Spinal cord (tissue), 10 donors: ENCODE results near the gene TRAF7. TPM values are rescaled to one million over a fixed set of nuclear protein-coding genes. Genes with fewer than 3 reads are reported as not detected.

Experiments
- DNase-seq, 6 donors: peaks; one replicate each; pipeline versions ENCODE4 v3.0.0 to v3.0.0-alpha.2; 2013 to 2015; ENCODE audit warnings: low spot score in 6 of 6, low read depth in 4 of 6
- H3K27ac ChIP-seq: one replicate; pipeline ENCODE4 v1.5.1; 2013; ENCODE audit warnings: low read depth, low read length, control low read depth
- H3K27me3 ChIP-seq: one replicate; pipeline ENCODE4 v1.6.1; 2013; ENCODE audit warnings: low read length; ENCODE audit not compliant: control insufficient read depth, insufficient read depth
- H3K36me3 ChIP-seq: one replicate; pipeline ENCODE4 v1.6.1; 2013; ENCODE audit warnings: low read length; ENCODE audit not compliant: control insufficient read depth, insufficient read depth
- H3K4me1 ChIP-seq: one replicate; pipeline ENCODE4 v1.6.1; 2013; ENCODE audit warnings: low read length; ENCODE audit not compliant: control insufficient read depth, insufficient read depth
- H3K4me3 ChIP-seq: one replicate; pipeline ENCODE4 v1.5.1; 2013; ENCODE audit warnings: low read depth, low read length, control low read depth
- H3K9me3 ChIP-seq: one replicate; pipeline ENCODE4 v1.6.1; 2013; ENCODE audit warnings: low read length; ENCODE audit not compliant: control insufficient read depth, insufficient read depth
- WGBS: methylation state at CpG from one replicate; pipeline ENCODE4 v1.1.5; 2013; ENCODE audit warnings: missing lambda C conversion rate; ENCODE audit not compliant: insufficient coverage; 5-methylcytosine and 5-hydroxymethylcytosine counted together
- polyA plus RNA-seq, 2 donors: library from polyadenylated mRNA; unstranded; fragments of 120-200 nt; gene quantifications; one replicate each; pipeline ENCODE4 v1.2.1, GENCODE V29; 2013; ENCODE audit not compliant: insufficient read length in 2 of 2
- total RNA-seq, 2 donors: library from RNA; depleted of rRNA in 1 of 2; stranded (reverse); fragments of 120-200 nt in 1 of 2; fragments of >200 nt in 1 of 2; gene quantifications; one replicate each; pipeline versions ENCODE4 v1.2.3 to v1.2.4, GENCODE V29; 2013 to 2014
- donor health status: healthy.

Gene TRAF7
- total and polyA plus RNA-seq, 4 donors, result 20.4 to 62.6 (median 51.4) TPM

DNA sequence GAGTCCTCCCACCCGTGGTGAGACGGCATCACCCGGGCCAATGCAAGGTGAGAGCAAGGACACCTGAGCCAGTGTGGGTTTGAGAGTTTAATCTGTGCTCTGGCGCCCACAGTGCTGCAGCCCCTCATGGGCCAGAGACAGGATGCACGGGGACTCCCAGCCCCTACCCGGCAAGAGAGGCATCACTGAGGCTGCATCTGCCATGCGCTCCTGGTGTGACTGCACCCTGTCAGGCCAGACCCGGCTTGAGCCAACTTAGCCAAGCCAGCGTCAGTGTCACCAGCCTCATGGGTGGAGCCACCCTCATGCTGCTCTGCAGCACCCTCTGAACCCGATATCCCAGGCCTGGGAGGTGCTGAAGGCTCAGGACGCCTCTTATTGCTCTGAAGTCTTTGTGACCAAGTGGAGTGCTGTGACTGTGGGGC is 56.4 kb downstream of the TRAF7 start:
- Histone ChIP-seq H3K4me3 (no peak overlapping the region), H3K27ac (no peak overlapping the region)
- 84% methylated on average over 8 of the region's 11 CpGs for whole genome bisulfite sequencing

GRCh38 chr16:2212362-2213324 is 57.1 kb downstream of the TRAF7 start:
- Histone ChIP-seq H3K36me3 (peaks cover 57% of the 10 kb centered on the region), H3K27me3 (no peaks in the 10 kb centered on the region), H3K27ac (no peak overlapping the region), H3K4me1 (peaks cover 40% of the 10 kb centered on the region), H3K4me3 (peak overlapping the region; percentile 44), H3K9me3 (no peaks in the 10 kb centered on the region)
- DNase-seq, result no peak
- WGBS, result 80% methylated on average over 18 of the region's 19 CpGs

More for the DNA sequence above, 56.4 kb downstream of the TRAF7 start:
- Histone ChIP-seq H3K27me3 (no peaks in the 10 kb centered on the region), H3K36me3 (peaks cover 64% of the 10 kb centered on the region), H3K9me3 (no peaks in the 10 kb centered on the region), H3K4me1 (peaks cover 43% of the 10 kb centered on the region)
- no peak for DNase-seq

DNA sequence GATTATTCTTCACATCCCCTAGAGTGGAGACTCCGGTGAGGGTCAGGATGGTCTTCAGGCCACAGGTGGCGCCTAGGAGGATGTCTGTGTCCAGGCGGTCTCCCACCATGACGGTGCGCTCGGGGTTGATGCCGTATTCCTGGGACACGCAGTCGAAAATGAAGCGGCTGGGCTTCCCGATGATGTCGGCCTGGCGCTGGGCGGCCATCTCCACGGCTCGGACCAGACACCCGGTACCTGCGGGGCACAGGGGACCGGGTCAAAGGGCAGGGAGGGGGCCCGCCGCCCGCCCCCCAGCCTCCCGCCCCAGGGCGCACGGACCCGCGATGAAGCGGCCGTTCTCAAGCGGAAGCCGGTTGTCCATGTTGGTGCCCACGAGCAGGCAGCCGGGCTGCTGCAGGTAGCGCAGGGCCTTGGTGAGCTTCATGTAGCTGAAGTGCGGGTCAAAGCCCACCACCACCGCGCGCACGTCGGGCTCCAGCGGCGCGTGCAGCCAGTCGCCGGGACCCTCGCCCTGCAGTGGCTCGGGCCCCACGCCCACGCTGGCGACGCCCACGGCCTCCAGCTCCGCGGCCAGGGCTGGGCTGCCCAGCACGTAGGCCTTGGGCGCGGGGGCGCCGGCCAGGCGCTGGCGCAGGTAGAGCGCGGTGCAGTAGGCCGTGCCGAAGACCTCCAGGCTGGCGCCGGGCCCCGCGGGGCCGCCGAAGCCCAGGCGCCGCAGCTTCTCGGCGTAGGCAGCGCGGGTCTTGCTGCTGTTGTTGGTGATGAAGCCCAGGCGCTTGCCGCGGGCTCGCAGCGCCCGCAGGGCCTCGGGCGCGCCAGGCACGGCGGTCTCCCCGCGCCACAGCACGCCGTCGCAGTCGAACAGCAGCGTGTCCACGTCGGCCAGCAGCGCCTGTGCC is 58.5 kb downstream of the TRAF7 start:
- no peaks in the 10 kb centered on the region for H3K9me3 ChIP-seq
- H3K36me3 ChIP-seq, result peaks cover 42% of the 10 kb centered on the region
- peak overlapping the region; percentile 44 for H3K4me3 ChIP-seq
- WGBS, result under 1% methylated on average over 98 of the region's 98 CpGs
- H3K27me3 ChIP-seq, result no peaks in the 10 kb centered on the region
- no peak for DNase-seq
- no peak overlapping the region for H3K27ac ChIP-seq
- peaks cover 35% of the 10 kb centered on the region for H3K4me1 ChIP-seq

- Histone ChIP-seq H3K9me3 (no peaks in the 10 kb centered on the region), H3K36me3 (peaks cover 37% of the 10 kb centered on the region), H3K27me3 (no peaks in the 10 kb centered on the region), H3K4me3 (peak within 1 kb of the TSS; percentile 59), H3K27ac (peak within 1 kb of the TSS; percentile 91), H3K4me1 (peaks cover 35% of the 10 kb centered on the region)
- 0% methylated on average over 48 of the region's 48 CpGs for WGBS
- peak in 1 of 6 donors; percentile 93 for DNase-seq
Observed at GRCh38 chr16:2214719-2214968, 59.1 kb downstream of the TRAF7 start, which contains the start of gene PGP. Gene PGP (minus strand): TSS chr16:2214840. CDS start chr16:2214777, 63 bp downstream.

GRCh38 chr16:2216330-2216729 is 60.7 kb downstream of the TRAF7 start:
- Histone ChIP-seq H3K4me1 (peaks cover 26% of the 10 kb centered on the region), H3K27ac (no peak overlapping the region), H3K36me3 (peaks cover 20% of the 10 kb centered on the region), H3K9me3 (no peaks in the 10 kb centered on the region), H3K27me3 (no peaks in the 10 kb centered on the region), H3K4me3 (no peak overlapping the region)
- no peak for DNase-seq
- WGBS, result 100% methylated on average over 2 of the region's 4 CpGs

- Histone ChIP-seq H3K36me3 (peaks cover 28% of the 10 kb centered on the region), H3K4me1 (peaks cover 22% of the 10 kb centered on the region), H3K4me3 (peak within 1 kb of the TSS; percentile 82), H3K27ac (peak within 1 kb of the TSS; percentile 90), H3K27me3 (no peaks in the 10 kb centered on the region), H3K9me3 (no peaks in the 10 kb centered on the region)
- DNase-seq, result peak; percentile 89 to 99 (median 98)
- 0% methylated on average over 82 of the region's 82 CpGs for WGBS
Observed at GRCh38 chr16:2223221-2223941, 67.8 kb downstream of the TRAF7 start, which contains the start of gene E4F1. Gene E4F1 (plus strand): TSS chr16:2223591. CDS start chr16:2223614, 23 bp downstream.

DNA sequence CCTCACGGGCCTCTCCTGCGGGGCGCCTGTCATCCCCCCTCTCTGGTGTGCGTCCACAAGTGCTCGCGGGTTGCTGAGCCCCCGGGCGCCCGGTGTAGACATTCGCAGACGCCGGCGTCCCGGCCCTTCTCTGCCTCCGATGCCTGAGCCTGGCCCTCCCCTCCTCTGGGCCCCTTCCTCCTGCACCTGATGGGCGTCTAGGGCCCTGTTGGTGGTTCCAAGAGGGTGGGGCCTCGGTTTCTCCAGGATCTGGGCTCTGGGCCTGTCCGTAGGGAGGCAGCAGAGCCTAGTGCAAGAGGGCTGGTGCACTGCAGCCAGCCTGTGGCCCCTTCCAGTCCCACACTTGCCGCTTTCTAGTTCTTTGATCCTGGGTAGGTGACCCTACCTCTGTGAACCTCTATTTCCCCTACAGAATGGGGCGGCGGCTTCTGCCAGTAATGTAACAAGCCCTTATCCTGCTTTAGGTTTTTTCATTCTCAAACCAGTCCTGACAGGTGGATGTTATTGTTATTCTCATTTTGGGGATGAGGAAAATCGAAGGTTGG is 68.4 kb downstream of the TRAF7 start:
- Histone ChIP-seq H3K36me3 (peaks cover 35% of the 10 kb centered on the region), H3K27me3 (no peaks in the 10 kb centered on the region), H3K9me3 (no peaks in the 10 kb centered on the region), H3K27ac (peak overlapping the region; percentile 84), H3K4me3 (peak overlapping the region; percentile 82), H3K4me1 (peaks cover 22% of the 10 kb centered on the region)
- WGBS, result 3% methylated on average over 20 of the region's 22 CpGs
- peak in 2 of 6 donors; percentile 26 to 54 for DNase-seq

DNA sequence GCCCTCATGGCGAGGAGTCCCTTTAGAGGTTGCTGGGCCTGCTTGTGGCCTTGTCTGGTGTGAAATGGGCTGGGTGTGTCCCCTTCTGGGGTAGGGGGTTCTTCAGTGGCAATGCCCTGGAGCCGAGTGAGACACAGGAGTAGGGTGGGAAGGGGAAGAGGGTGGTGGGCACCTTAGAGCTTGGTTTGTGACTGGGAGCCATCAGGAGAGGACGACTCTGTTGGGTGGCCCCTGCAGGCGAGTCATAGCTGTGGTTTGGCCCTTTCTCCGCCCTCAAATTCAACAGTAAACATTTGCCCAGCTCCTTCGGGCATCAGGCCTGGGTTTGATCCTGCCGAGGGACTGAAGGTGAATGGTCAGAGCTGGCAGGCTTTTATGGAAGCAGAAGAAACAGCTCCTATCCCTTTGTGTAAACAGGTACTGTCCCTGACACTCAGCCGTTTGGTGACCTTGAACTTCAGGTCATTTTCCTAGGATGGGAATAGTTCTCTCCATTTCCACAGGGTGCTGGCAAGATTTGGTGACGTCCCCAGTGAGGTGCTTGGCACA is 70.7 kb downstream of the TRAF7 start:
- 85% methylated on average over 6 of the region's 9 CpGs for WGBS
- peaks cover 22% of the 10 kb centered on the region for H3K4me1 ChIP-seq
- H3K36me3 ChIP-seq, result peaks cover 58% of the 10 kb centered on the region
- H3K27ac ChIP-seq, result no peak overlapping the region
- H3K9me3 ChIP-seq, result no peaks in the 10 kb centered on the region
- H3K27me3 ChIP-seq, result no peaks in the 10 kb centered on the region
- DNase-seq, result no peak
- H3K4me3 ChIP-seq, result no peak overlapping the region
